Memory B cell (primary cell): ENCODE results near the gene OSBPL10.
A peak's percentile ranks its signal among the peaks of the same experiment; 100 is the strongest.

ENCODE experiments used
- ATAC-seq: fragments of 150-1000 bp; cut with Tn5 transposase; 2 replicates; pipeline ENCODE4 v1.10.0; 2021; ENCODE audit warnings: low read depth, mild to moderate bottlenecking, moderate library complexity
- DNase-seq, 2 donors: peaks; one replicate each; pipeline ENCODE4 v3.0.0; 2022; ENCODE audit warnings: low spot score in 2 of 2
- H3K27ac Mint-ChIP-seq: one replicate; pipeline ENCODE4 v1.8.0; 2022; ENCODE audit warnings: mild to moderate bottlenecking, moderate library complexity, mixed read lengths
- H3K27me3 Mint-ChIP-seq: one replicate; pipeline ENCODE4 v1.8.0; 2022; ENCODE audit warnings: mixed read lengths
- H3K36me3 Mint-ChIP-seq: one replicate; pipeline ENCODE4 v1.8.0; 2022; ENCODE audit warnings: mild to moderate bottlenecking, mixed read lengths
- H3K4me1 Mint-ChIP-seq: one replicate; pipeline ENCODE4 v1.8.0; 2022; ENCODE audit warnings: mixed read lengths
- H3K4me3 Mint-ChIP-seq: one replicate; pipeline ENCODE4 v1.8.0; 2022; ENCODE audit warnings: mild to moderate bottlenecking, moderate library complexity, mixed read lengths
- H3K9me3 Mint-ChIP-seq: one replicate; pipeline ENCODE4 v1.8.0; 2022; ENCODE audit warnings: mixed read lengths

The OSBPL10 gene

GRCh38 chr3:31819441-31819840 lies 161.6 kb downstream of the OSBPL10 start:
- Mint-ChIP-seq H3K4me1 (peaks cover 30% of the 10 kb centered on the region), H3K4me3 (no peak overlapping the region), H3K27ac (no peak overlapping the region), H3K36me3 (peaks cover 44% of the 10 kb centered on the region), H3K9me3 (no peaks in the 10 kb centered on the region), H3K27me3 (no peaks in the 10 kb centered on the region)
- no peak for DNase-seq
- no peak for ATAC-seq

- Mint-ChIP-seq H3K27me3 (no peaks in the 10 kb centered on the region), H3K36me3 (peaks cover 36% of the 10 kb centered on the region), H3K4me3 (no peak overlapping the region), H3K27ac (no peak overlapping the region), H3K9me3 (no peaks in the 10 kb centered on the region), H3K4me1 (peaks cover 26% of the 10 kb centered on the region)
- no peak for ATAC-seq
- no peak for DNase-seq
These were observed 163.6 kb downstream of the OSBPL10 start for GRCh38 chr3:31817411-31817966.

GRCh38 chr3:31815631-31816440 lies 165.2 kb downstream of the OSBPL10 start:
- Mint-ChIP-seq H3K27me3 (no peaks in the 10 kb centered on the region), H3K4me1 (peaks cover 29% of the 10 kb centered on the region), H3K36me3 (peaks cover 30% of the 10 kb centered on the region), H3K9me3 (no peaks in the 10 kb centered on the region), H3K4me3 (no peak overlapping the region), H3K27ac (peak overlapping the region; percentile 79)
- DNase-seq (no peak), ATAC-seq (peak; percentile 24)

- no peaks in the 10 kb centered on the region for H3K27me3 Mint-ChIP-seq
- H3K4me3 Mint-ChIP-seq: no peak overlapping the region
- ATAC-seq (no peak), DNase-seq (no peak)
- peaks cover 29% of the 10 kb centered on the region for H3K4me1 Mint-ChIP-seq
- H3K27ac Mint-ChIP-seq: peak overlapping the region; percentile 79
- peaks cover 30% of the 10 kb centered on the region for H3K36me3 Mint-ChIP-seq
- no peaks in the 10 kb centered on the region for H3K9me3 Mint-ChIP-seq
These were observed 166.1 kb downstream of the OSBPL10 start for GRCh38 chr3:31815006-31815405.

GRCh38 chr3:31813686-31814085 lies 167.4 kb downstream of the OSBPL10 start:
- peaks cover 24% of the 10 kb centered on the region for H3K36me3 Mint-ChIP-seq
- H3K27me3 Mint-ChIP-seq: no peaks in the 10 kb centered on the region
- H3K4me3 Mint-ChIP-seq: no peak overlapping the region
- H3K27ac Mint-ChIP-seq: peak overlapping the region; percentile 85
- ATAC-seq (no peak), DNase-seq (no peak)
- peaks cover 29% of the 10 kb centered on the region for H3K4me1 Mint-ChIP-seq
- no peaks in the 10 kb centered on the region for H3K9me3 Mint-ChIP-seq

GRCh38 chr3:31813197-31813596 lies 167.9 kb downstream of the OSBPL10 start:
- Mint-ChIP-seq H3K27ac (peak overlapping the region; percentile 85), H3K9me3 (no peaks in the 10 kb centered on the region), H3K27me3 (no peaks in the 10 kb centered on the region), H3K36me3 (peaks cover 20% of the 10 kb centered on the region), H3K4me1 (peaks cover 26% of the 10 kb centered on the region), H3K4me3 (no peak overlapping the region)
- no peak for DNase-seq
- no peak for ATAC-seq

- peak overlapping the region; percentile 37 for H3K4me3 Mint-ChIP-seq
- ATAC-seq (peak; percentile 61), DNase-seq (no peak)
- no peaks in the 10 kb centered on the region for H3K9me3 Mint-ChIP-seq
- peak overlapping the region; percentile 85 for H3K27ac Mint-ChIP-seq
- peaks cover 30% of the 10 kb centered on the region for H3K4me1 Mint-ChIP-seq
- peaks cover 27% of the 10 kb centered on the region for H3K36me3 Mint-ChIP-seq
- H3K27me3 Mint-ChIP-seq: no peaks in the 10 kb centered on the region
These were observed 170.1 kb downstream of the OSBPL10 start for GRCh38 chr3:31810991-31811433.

GRCh38 chr3:31808143-31808720 lies 172.8 kb downstream of the OSBPL10 start:
- peaks cover 40% of the 10 kb centered on the region for H3K4me1 Mint-ChIP-seq
- H3K9me3 Mint-ChIP-seq: no peaks in the 10 kb centered on the region
- DNase-seq: no peak
- no peak overlapping the region for H3K4me3 Mint-ChIP-seq
- no peaks in the 10 kb centered on the region for H3K27me3 Mint-ChIP-seq
- no peak for ATAC-seq
- peak overlapping the region; percentile 38 for H3K27ac Mint-ChIP-seq
- peaks cover 22% of the 10 kb centered on the region for H3K36me3 Mint-ChIP-seq

GRCh38 chr3:31804251-31805051 lies 176.6 kb downstream of the OSBPL10 start:
- no peaks in the 10 kb centered on the region for H3K27me3 Mint-ChIP-seq
- ATAC-seq: peak; percentile 31
- no peak overlapping the region for H3K4me3 Mint-ChIP-seq
- H3K36me3 Mint-ChIP-seq: peaks cover 23% of the 10 kb centered on the region
- no peak for DNase-seq
- peaks cover 43% of the 10 kb centered on the region for H3K4me1 Mint-ChIP-seq
- H3K9me3 Mint-ChIP-seq: no peaks in the 10 kb centered on the region
- H3K27ac Mint-ChIP-seq: peak overlapping the region; percentile 81

- no peak overlapping the region for H3K4me3 Mint-ChIP-seq
- peaks cover 43% of the 10 kb centered on the region for H3K4me1 Mint-ChIP-seq
These were observed 177.9 kb downstream of the OSBPL10 start for GRCh38 chr3:31802981-31803740.

GRCh38 chr3:31800436-31800835 lies 180.6 kb downstream of the OSBPL10 start:
- no peak for ATAC-seq
- Mint-ChIP-seq H3K4me1 (peaks cover 39% of the 10 kb centered on the region), H3K36me3 (peaks cover 22% of the 10 kb centered on the region), H3K9me3 (no peaks in the 10 kb centered on the region), H3K27me3 (no peaks in the 10 kb centered on the region), H3K27ac (peak overlapping the region; percentile 53), H3K4me3 (no peak overlapping the region)
- DNase-seq: no peak

More at GRCh38 chr3:31802981-31803740, 177.9 kb downstream of the OSBPL10 start:
- no peaks in the 10 kb centered on the region for H3K27me3 Mint-ChIP-seq
- peaks cover 25% of the 10 kb centered on the region for H3K36me3 Mint-ChIP-seq
- peak overlapping the region; percentile 38 for H3K27ac Mint-ChIP-seq
- H3K9me3 Mint-ChIP-seq: no peaks in the 10 kb centered on the region
- DNase-seq: no peak
- ATAC-seq: peak; percentile 75

GRCh38 chr3:31798840-31799239 lies 182.2 kb downstream of the OSBPL10 start:
- DNase-seq (no peak), ATAC-seq (no peak)
- no peak overlapping the region for H3K4me3 Mint-ChIP-seq
- peaks cover 36% of the 10 kb centered on the region for H3K4me1 Mint-ChIP-seq
- H3K27me3 Mint-ChIP-seq: no peaks in the 10 kb centered on the region
- peaks cover 28% of the 10 kb centered on the region for H3K36me3 Mint-ChIP-seq
- no peaks in the 10 kb centered on the region for H3K9me3 Mint-ChIP-seq
- no peak overlapping the region for H3K27ac Mint-ChIP-seq

GRCh38 chr3:31793821-31794220 lies 187.2 kb downstream of the OSBPL10 start:
- H3K36me3 Mint-ChIP-seq: peaks cover 44% of the 10 kb centered on the region
- H3K27ac Mint-ChIP-seq: peak overlapping the region; percentile 54

More at GRCh38 chr3:31793821-31794220, 187.2 kb downstream of the OSBPL10 start:
- DNase-seq: no peak
- Mint-ChIP-seq H3K4me3 (no peak overlapping the region), H3K27me3 (no peaks in the 10 kb centered on the region), H3K4me1 (peaks cover 26% of the 10 kb centered on the region), H3K9me3 (no peaks in the 10 kb centered on the region)
- ATAC-seq: no peak
